NCI-H1417 (cell line): ENCODE data around the gene ERGIC3.

Experiments
- DNase-seq, 3 experiments: peaks; one replicate each; lab custom pipeline; 2025; lab: John Stamatoyannopoulos, UW

Gene ERGIC3

DNA sequence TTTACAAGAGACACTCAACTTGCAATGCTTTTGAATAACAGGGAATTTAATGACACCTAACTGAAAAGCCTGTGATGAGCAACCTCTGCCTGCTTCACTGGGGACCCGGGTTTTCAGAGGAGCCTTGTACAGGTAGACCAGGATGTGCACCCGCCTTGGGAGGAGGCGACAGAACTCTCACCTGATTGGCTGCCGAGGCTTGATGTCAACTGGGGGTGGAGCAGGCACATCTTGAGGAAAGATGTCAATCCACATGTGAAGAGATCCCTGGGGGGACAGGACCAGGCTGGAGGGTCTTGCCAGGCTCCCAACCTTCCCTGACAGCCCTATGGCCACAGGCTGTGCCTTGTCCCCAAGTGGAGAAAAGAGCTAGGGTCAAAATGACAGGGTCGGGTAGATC is 19.8 kb downstream of the ERGIC3 start:
- DNase-seq, result no peak

DNA sequence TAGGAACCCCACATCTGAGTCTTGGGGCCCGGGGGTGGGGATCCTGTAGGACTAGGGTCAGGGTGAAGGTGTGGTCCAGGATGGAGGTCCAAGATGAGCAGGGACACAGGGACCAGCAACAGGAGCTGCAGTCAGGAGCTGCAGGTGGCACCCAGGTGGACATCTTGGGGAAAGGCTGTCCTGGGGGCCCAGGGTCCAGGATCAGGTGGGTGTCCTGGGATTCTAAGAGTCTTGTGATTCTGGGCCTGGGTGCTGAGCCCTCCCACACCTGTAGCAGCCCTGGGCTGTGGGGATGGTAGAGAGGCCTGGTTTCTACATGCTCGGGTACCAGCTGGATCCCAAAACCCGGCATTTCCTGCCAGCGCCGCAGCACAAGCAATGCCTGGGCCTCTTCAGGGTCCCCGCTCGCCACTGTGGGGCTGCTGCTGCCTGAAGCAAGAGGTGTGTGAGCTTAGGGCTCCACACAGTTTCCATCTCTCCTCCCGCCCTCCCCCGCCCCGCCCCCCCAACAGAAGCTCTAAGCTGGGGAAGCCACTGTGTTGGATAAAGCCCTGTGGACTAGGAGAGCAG is 20.7 kb downstream of the ERGIC3 start:
- no peak for DNase-seq

DNA sequence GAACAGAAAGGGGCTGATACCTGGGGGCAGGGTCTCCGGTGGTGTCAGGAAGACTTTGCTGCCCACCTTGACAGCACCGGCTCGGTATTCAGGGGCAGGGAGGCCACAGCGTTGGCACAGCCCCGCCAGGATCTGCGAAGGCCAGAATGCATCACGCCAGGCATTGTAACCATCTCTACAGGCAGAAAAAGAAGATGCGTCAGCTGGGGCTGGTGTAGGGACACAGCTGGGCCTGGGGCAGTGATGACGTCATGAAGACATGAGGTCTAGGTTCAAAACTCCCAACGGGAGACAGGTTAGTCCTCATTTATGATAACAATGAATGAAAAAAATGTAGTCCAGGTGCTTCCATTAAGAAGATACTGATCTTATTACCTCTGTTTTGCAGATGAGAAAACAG is 22.0 kb downstream of the ERGIC3 start:
- DNase-seq, result no peak

DNA sequence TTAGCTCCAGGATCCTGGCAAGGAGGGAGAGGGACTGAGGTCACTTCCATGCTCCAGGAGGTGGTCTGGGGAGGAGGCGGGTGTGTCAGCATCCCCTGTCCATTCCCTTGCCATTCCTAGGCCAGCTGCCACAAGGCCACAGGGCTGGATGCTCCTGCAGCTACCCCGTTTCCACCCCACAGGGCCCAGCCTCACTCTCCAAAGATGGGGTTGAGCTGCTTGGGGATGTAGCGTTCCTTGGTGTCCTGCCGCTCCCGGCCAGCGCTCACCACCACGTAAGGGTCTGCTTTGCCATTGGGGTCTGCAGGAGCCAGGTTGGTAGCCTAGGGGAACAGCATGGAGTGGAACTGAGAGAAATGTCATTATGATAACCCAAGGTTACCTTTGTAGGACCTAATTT is 23.0 kb downstream of the ERGIC3 start:
- no peak for DNase-seq

DNA sequence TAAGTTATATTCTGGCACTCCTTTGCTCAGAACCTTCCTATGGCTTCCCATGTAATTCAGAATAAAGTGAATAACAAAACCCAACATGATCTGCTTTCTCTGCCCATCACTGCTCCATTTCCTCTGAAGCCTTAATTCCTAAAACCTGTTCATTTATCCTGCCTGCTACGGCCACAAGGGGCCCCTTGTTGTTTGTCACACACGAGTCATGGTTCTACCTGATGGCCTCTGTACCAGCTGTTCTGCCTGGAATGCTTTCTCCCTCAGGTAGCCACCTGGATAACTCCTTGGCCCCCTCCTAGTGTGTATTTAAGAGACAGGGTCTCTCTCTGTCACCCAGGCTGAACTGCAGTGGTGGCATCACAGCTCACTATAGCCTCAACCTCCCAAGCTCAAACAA is 26.8 kb downstream of the ERGIC3 start:
- peak in 1 of 3 experiments; percentile 40 for DNase-seq

DNA sequence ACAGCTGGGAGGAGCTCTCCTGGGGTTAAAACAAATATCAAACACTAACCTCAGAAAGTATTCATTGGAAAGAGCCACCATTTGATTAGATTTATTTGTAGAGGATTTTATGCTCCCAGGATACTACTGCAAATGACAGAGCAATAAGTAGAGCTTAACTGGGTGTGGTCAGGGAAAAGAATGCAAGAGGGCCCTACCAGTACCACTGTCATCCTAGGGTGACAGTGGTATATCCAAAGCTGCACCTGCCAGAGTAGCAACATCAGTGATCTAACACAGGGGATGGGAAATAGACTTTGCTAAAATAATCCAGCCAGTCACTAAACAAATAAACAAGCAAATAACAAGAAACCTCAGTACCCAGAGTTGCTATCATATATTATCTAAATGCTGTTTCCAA is 29.7 kb downstream of the ERGIC3 start:
- no peak for DNase-seq

DNA sequence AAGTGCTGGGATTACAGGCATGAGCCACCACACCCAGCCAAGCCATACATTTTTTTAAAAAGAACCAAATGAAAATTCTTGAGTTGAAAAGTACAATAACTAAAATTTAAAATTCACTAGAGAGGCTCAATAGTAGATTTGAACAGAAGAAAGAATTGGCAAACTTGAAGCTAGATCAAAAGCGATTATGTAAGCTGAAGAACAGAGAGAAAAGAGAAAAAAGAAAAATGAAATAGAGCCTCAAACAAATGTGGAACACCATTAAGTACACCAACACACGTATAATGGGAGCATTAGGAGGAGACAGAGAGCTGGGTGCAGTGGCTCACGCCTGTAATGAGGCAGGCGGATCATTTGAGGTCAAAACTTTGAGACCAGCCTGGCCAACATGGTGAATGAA is 31.0 kb downstream of the ERGIC3 start:
- DNase-seq, result no peak

DNA sequence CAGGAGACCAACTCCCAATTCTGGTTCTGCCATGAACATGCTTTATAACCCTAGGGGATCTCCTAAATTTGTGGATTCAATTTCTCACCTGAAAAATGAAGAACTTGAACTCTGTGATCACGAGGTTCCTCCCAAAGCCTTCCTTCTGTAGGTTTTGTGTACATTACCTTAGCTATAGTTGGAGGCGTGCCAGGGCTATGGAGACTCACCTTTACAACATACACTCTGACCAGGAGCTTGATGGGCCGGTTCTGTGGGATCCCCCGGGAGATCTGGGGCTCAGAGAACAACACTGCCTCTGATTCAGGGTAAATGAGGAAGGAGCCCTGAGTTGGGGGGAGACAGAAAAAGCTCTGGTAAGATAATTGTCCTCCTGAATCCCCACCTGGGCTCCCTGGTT is 34.1 kb downstream of the ERGIC3 start:
- peak in 1 of 3 experiments; percentile 22 for DNase-seq

DNA sequence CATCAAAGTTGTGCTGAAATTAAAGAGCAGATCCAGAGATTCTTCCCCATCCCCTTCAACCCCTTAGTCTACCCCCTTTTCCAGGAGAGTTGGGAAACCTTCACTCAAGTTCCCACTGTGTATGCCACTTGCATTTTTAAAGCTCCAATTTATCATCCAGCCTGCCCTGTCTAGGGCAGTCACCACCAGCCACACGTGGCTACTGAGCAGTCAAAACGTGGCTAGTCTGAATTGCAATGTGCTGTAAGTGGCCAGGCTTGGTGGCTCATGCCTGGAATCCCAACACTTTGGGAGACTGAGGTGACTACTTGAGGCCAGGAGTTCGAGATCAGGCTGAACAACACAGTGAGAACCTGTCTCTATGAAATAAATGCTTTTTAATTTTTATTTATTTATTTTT is 34.9 kb downstream of the ERGIC3 start:
- DNase-seq, result no peak

DNA sequence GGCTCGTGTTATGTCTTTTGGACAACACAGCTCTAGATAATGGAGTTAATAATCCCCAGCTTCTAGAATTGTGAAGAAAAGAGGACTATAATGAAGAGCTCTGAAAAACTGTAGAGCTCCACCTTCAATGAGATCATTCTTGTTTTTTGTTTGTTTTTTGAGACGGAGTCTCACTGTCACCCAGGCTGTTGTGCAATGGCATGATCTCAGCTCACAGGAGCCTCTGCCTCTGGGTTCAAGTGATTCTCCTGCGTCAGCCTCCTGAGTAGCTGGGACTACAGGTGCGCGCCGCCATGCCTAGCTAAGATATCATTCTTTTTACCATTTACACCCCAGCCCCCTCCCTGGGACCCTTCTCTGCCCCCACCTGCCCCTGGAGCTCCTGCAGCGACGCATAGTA is 36.6 kb downstream of the ERGIC3 start:
- no peak for DNase-seq

DNA sequence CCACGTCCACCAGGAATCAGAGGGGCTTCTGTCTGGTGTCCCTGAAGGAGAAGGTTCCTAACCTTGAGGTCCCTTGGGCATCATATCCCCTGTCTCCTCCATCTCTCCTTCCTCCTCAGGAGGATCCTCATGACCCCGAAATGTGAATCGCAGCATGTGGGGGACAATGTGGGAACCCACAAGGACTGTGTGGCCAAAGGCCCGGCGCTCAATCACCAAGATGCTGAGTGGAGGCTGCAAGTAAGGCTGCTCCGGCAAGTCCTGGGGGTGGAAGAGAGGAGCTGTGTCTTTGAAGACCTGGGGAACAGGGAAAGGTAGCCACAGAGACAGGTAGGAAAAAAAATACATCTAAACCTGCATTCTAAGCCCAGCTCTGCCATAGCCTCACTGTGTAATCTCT is 37.3 kb downstream of the ERGIC3 start:
- DNase-seq, result no peak

DNA sequence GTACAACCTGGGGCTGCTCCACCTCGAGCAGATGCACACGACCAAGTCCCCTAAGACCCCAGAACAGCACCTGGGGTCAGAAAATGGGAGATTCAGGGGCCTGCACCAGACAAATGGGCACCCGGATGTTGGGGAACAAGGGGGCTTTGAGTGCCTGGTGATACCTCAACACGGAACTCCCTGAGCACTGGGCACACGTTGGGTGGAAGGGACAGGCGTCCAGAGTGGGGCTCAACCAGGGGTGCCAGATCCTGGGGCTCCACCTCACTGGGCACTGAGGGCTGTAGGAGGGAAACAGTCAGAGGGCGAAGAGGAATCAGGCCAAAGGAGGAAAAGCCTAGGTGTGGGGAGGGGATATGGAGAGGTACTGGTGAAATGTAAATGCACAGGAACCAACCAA is 40.3 kb downstream of the ERGIC3 start:
- DNase-seq, result no peak

DNA sequence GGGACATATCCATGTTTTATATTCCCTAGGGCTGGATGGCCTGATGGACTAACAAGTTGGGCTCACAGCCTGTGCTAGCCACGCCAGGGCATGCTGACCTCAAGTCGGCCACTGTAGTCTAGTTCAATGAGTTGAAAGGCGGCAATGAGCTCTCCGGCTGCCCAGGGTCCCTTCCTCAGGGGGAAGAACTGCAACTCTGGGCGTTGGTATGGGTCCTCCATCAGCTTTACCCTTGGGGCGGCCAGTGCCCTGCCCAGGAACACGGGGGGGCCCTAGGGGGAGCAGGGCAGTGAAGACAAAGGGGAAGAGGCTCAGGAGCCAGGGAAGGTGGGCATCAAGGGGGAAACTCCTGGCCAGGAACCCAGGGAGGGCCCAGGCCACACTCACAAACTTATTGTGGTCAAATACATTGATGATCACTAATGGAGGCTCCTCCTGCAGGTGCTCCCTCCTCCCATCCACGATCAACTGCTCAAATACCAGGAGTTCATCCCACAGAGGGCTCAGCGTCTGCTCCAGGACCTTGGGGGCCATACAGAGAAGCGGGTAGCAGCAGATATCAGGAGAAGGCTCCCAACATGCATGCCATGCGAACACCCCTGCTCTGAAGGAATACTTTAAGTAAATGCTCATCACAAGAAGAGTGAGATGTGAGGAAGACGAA is 41.0 kb downstream of the ERGIC3 start:
- DNase-seq, result no peak

DNA sequence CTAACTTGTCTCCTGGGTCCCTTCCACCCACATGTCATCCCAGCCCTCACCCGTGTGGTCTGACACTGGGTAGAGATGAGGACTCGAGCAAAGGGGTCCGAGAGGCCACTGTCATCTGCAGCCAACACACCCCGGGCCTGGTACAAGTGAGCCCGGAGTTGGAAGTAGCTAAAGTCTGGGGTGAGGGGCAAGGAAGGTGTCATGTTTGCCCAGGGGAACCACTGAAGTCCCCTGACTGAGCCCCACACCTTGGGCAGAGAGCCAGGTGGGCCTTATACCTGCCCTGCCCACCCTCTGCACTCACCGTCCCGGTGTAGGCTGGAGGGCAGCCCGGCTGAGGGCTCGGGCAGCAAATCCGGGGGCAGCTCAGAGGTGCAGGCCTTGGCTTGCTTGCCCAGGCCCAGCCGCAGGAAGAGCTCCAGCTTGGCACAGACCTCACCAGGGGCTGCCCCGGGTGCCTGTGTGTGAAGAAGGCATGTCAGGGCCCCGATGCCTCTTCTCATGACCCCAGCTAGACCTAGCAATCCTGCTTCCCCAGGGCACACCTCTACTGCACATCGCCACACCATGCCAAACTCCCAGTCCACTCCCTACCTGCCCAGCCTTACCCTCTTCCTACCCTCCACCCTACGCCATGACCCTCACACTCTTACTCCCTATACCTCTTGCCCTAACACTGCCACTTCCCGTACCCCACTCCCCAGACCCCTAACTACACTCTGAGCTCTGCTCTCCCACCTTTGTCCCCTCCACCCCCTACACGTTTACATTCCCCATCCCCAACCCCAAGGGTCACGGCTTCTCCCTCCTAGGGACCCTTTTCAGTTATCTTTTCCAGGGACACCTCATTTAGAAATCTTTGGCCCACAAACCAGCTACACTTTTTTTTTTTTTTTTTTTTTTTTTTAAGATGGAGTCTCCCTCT is 42.0 kb downstream of the ERGIC3 start:
- DNase-seq, result no peak

DNA sequence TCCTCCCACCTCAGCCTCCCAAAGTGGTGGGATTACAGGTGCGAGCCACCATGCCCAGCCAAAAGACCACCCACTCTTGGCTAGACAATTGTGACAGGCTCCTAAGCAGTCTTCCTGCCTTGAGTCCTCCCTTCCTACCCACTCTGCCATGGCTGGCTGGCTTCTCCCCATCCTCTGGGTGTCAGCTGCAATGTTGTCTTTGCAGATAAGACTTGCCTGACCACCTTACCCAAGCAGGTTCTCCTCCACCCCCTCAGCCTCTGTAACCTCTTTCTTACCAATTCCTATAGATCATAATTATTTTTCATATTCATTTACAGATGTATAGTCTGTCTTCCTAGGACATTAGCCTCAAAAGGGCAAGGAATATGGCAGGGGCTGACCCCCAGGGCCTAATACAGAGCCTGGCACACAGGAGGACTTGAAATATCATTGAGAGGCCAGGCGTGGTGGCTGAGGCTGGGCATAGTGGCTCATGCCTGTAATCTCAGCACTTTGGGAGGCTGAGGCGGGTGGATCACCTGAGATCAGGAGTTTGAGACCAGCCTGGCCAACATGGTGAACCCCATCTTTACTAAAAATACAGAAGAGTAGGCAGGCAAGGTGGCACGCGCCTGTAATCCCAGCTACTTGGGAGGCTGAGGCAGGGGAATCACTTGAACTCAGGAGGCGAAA is 45.0 kb downstream of the ERGIC3 start:
- no peak for DNase-seq

DNA sequence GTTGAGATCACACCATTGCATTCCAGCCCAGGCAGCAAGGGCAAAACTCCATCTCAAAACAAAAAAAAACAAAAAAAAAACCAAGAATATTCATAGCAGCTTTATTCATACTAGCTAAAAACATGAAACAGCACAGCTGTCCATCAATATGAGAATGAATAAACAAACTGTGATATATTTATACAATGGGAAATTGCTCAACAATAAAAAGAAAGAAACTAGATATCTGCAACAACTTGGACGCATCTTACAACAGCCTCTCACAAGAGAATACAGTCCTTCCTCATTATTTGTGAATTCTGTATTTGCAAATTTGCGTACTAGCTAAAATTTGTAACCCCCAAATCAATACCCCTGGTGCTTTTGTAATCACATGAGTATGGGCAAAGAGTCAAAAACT is 45.6 kb downstream of the ERGIC3 start:
- DNase-seq, result no peak

DNA sequence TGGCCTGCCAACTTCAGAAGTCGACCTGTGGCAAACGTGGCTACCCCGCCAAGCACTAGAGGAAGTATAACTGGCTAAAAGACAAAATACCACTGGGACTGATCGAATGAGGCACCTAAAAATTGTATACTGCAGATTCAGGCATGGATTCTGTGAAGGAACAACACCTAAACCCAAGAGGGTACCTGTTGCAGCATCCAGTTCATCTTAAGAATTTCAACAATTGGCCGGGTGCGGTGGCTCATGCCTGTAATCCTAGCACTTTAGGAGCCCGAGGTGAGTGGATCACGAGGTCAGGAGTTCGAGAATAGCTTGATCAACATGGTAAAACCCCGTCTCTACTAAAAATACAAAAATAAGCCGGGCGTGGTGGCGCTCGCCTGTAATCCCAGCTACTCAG is 46.5 kb downstream of the ERGIC3 start:
- no peak for DNase-seq

DNA sequence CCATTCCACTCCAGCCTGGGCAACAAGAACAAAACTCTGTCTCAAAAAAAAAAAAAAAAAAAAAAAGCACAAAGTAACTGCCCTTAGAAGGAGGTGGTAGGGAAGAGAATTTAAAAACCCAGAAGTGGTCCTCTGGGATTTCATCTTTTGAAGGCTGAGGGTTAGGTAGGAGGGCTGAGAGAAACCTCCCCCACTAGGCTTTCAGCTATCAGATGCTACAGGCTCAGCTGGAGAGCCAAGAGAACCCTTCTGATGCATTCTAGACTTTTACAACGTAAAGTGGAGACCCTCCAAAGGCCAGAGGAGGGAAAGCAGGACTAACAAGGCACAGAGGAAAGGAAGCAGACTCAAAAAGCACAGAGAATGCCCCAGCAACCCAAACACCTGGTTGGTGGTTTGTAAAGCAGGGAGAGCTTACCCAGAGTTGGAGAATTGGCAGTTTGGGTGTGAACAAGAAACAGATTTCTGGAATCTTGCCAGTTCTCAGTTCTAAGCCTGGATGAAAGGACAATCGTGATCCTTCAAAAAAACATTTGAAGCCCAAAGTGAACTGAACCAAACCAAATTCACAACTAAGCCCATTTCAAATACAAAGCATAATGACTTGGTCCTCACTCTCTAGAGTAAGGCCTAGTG is 50.6 kb downstream of the ERGIC3 start:
- DNase-seq, result peak in 1 of 3 experiments; percentile 31

DNA sequence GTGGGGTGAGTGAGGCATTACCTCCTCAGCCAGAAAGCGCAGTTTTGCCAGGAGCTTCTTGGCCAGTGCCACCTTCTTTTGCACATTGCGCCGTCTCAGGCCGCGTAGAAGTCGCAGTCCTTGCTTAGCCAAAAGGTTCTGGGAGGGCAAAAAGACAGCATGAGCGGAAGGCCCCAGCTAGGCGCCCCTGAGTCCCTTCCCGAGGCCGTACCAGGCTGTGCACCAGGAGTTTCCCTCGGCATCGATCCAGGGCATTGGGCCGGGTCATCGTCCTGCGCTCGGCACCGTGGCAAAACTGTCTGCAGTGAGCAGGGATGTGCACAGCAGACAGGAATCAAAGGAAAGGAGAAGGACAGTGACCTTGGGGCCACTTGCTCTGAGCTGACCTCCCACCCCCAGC is 53.6 kb downstream of the ERGIC3 start:
- DNase-seq, result no peak

DNA sequence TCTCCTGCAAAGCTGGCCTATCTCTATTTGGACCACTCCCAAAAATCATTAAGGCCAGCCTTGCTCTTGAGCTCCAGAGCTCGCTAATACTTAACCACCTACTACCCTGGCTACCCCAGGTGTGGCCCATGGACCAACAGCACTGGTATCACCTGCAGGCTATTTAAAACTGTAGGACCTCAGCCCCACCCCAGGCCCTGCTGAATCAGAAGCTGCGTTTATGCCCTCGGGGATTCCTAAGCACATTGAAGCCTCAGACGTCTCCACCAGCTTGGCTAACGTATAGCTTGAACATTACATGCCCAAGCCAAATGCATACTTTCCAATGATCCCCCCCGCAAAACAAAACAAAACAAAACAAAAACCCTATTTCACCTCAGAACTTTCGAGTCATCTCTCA is 54.0 kb downstream of the ERGIC3 start:
- no peak for DNase-seq

DNA sequence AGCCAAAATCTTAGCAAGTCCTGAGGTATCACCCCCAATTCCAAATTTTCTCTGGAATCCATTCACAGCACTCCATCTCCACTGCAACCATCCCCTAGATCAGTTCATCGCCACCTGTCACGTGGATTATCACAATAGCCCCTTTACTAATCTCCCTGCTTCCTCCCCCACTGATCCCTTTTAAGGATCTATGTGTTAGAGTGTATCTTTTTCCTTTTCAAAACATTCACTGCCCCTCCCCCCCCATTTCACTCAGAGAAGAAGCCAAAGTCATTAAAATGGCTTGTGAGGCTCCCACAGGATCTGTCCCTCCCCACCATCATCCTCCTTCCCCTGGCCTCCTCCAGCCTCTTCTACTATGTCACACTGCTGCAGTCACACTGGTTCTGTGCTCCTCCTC is 55.3 kb downstream of the ERGIC3 start:
- no peak for DNase-seq

DNA sequence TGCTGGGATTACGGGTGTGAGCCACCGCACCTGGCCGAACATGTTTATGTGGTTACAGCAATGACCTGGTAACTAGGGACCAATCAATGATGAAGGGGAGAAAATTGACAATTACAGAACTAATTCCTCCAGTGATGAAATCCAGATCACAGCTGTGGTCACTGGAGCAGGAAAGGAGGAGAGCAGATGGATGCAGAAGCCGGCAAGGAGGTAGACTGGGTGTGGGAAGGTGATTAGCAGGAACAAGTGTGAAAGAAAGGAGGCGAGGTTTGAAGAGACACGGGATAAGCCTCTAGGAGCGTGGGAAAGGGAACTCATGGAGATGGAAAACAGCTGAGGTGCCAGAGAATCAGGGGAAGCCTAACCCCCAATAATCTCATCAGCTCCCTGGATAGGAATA is 56.6 kb downstream of the ERGIC3 start:
- no peak for DNase-seq
